ENCODE results near the gene CHCHD3.

CHCHD3 gene

GRCh38 chr7:132799081-132799413, 282.8 kb downstream of the CHCHD3 start:
- Histone ChIP-seq H3K4me1 (ENCODE audit: control insufficient read depth, low read depth, low read length) (no peaks in the 10 kb centered on the region), H3K27ac (ENCODE audit: low read length) (no peak overlapping the region), H3K4me3 (ENCODE audit: low read length) (no peak overlapping the region), H3K27me3 (ENCODE audit: control insufficient read depth, insufficient read depth, low read length) (no peaks in the 10 kb centered on the region), H3K36me3 (ENCODE audit: control insufficient read depth, low read depth, low read length) (peaks cover 5% of the 10 kb centered on the region), H3K9me3 (ENCODE audit: control insufficient read depth, low read depth, low read length) (no peaks in the 10 kb centered on the region), H3K9ac (ENCODE audit: low read length) (no peak overlapping the region)

- no peak overlapping the region for H3K27ac ChIP-seq (ENCODE audit: low read length)
- peaks cover 5% of the 10 kb centered on the region for H3K36me3 ChIP-seq (ENCODE audit: control insufficient read depth, low read depth, low read length)
- H3K27me3 ChIP-seq (ENCODE audit: control insufficient read depth, insufficient read depth, low read length), result no peaks in the 10 kb centered on the region
These were observed 284.7 kb downstream of the CHCHD3 start for GRCh38 chr7:132797152-132797551.

GRCh38 chr7:132793474-132793873, 288.4 kb downstream of the CHCHD3 start:
- Histone ChIP-seq H3K4me3 (ENCODE audit: low read length) (no peak overlapping the region), H3K4me1 (ENCODE audit: control insufficient read depth, low read depth, low read length) (no peaks in the 10 kb centered on the region), H3K27ac (ENCODE audit: low read length) (no peak overlapping the region), H3K9me3 (ENCODE audit: control insufficient read depth, low read depth, low read length) (no peaks in the 10 kb centered on the region), H3K36me3 (ENCODE audit: control insufficient read depth, low read depth, low read length) (peaks cover 5% of the 10 kb centered on the region), H3K27me3 (ENCODE audit: control insufficient read depth, insufficient read depth, low read length) (no peaks in the 10 kb centered on the region), H3K9ac (ENCODE audit: low read length) (no peak overlapping the region)

More at GRCh38 chr7:132797152-132797551, 284.7 kb downstream of the CHCHD3 start:
- Histone ChIP-seq H3K4me3 (ENCODE audit: low read length) (no peak overlapping the region), H3K4me1 (ENCODE audit: control insufficient read depth, low read depth, low read length) (no peaks in the 10 kb centered on the region), H3K9ac (ENCODE audit: low read length) (no peak overlapping the region), H3K9me3 (ENCODE audit: control insufficient read depth, low read depth, low read length) (no peaks in the 10 kb centered on the region)

DNA sequence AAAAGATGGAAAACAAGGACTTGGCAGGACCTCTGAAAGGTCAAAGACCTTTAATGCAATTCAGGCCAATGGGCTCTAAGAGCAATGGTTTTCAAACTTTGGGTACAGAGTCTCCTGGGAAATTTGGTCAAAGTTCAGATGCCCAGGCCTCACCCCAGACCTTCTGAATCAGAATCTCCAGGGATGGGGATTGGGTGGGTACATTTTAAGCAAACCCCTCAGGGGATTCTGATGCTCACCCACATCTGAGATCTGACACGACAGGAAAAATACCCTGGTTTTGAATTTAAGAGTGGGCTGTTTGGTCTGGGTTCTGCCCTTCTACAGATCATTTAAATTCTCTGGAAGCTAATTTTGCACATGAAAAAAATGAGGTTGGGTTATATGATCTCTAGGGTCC, 290.9 kb downstream of the CHCHD3 start:
- Histone ChIP-seq H3K9me3 (ENCODE audit: control insufficient read depth, low read depth, low read length) (no peaks in the 10 kb centered on the region), H3K4me3 (ENCODE audit: low read length) (no peak overlapping the region), H3K27me3 (ENCODE audit: control insufficient read depth, insufficient read depth, low read length) (no peaks in the 10 kb centered on the region), H3K4me1 (ENCODE audit: control insufficient read depth, low read depth, low read length) (no peaks in the 10 kb centered on the region), H3K9ac (ENCODE audit: low read length) (no peak overlapping the region), H3K27ac (ENCODE audit: low read length) (no peak overlapping the region), H3K36me3 (ENCODE audit: control insufficient read depth, low read depth, low read length) (peaks cover 1% of the 10 kb centered on the region)

GRCh38 chr7:132790104-132790503, 291.8 kb downstream of the CHCHD3 start:
- no peak overlapping the region for H3K9ac ChIP-seq (ENCODE audit: low read length)
- no peak overlapping the region for H3K4me3 ChIP-seq (ENCODE audit: low read length)
- H3K9me3 ChIP-seq (ENCODE audit: control insufficient read depth, low read depth, low read length), result no peaks in the 10 kb centered on the region
- H3K27ac ChIP-seq (ENCODE audit: low read length), result no peak overlapping the region
- H3K36me3 ChIP-seq (ENCODE audit: control insufficient read depth, low read depth, low read length), result peaks cover 3% of the 10 kb centered on the region
- no peaks in the 10 kb centered on the region for H3K27me3 ChIP-seq (ENCODE audit: control insufficient read depth, insufficient read depth, low read length)
- H3K4me1 ChIP-seq (ENCODE audit: control insufficient read depth, low read depth, low read length), result no peaks in the 10 kb centered on the region

GRCh38 chr7:132789281-132789680, 292.6 kb downstream of the CHCHD3 start:
- H3K4me1 ChIP-seq (ENCODE audit: control insufficient read depth, low read depth, low read length), result no peaks in the 10 kb centered on the region
- peaks cover 3% of the 10 kb centered on the region for H3K36me3 ChIP-seq (ENCODE audit: control insufficient read depth, low read depth, low read length)
- no peaks in the 10 kb centered on the region for H3K27me3 ChIP-seq (ENCODE audit: control insufficient read depth, insufficient read depth, low read length)
- H3K9ac ChIP-seq (ENCODE audit: low read length), result no peak overlapping the region
- no peak overlapping the region for H3K4me3 ChIP-seq (ENCODE audit: low read length)
- H3K9me3 ChIP-seq (ENCODE audit: control insufficient read depth, low read depth, low read length), result no peaks in the 10 kb centered on the region
- H3K27ac ChIP-seq (ENCODE audit: low read length), result no peak overlapping the region

GRCh38 chr7:132785870-132786269, 296.0 kb downstream of the CHCHD3 start:
- Histone ChIP-seq H3K4me1 (ENCODE audit: control insufficient read depth, low read depth, low read length) (no peaks in the 10 kb centered on the region), H3K9me3 (ENCODE audit: control insufficient read depth, low read depth, low read length) (no peaks in the 10 kb centered on the region)

GRCh38 chr7:132784406-132784805, 297.5 kb downstream of the CHCHD3 start:
- H3K4me3 ChIP-seq (ENCODE audit: low read length), result no peak overlapping the region
- H3K36me3 ChIP-seq (ENCODE audit: control insufficient read depth, low read depth, low read length), result peaks cover 3% of the 10 kb centered on the region
- no peak overlapping the region for H3K27ac ChIP-seq (ENCODE audit: low read length)
- no peaks in the 10 kb centered on the region for H3K27me3 ChIP-seq (ENCODE audit: control insufficient read depth, insufficient read depth, low read length)
- H3K4me1 ChIP-seq (ENCODE audit: control insufficient read depth, low read depth, low read length), result no peaks in the 10 kb centered on the region
- no peaks in the 10 kb centered on the region for H3K9me3 ChIP-seq (ENCODE audit: control insufficient read depth, low read depth, low read length)
- H3K9ac ChIP-seq (ENCODE audit: low read length), result no peak overlapping the region

More at GRCh38 chr7:132785870-132786269, 296.0 kb downstream of the CHCHD3 start:
- H3K9ac ChIP-seq (ENCODE audit: low read length), result no peak overlapping the region
- H3K27me3 ChIP-seq (ENCODE audit: control insufficient read depth, insufficient read depth, low read length), result no peaks in the 10 kb centered on the region
- H3K36me3 ChIP-seq (ENCODE audit: control insufficient read depth, low read depth, low read length), result peaks cover 3% of the 10 kb centered on the region
- H3K4me3 ChIP-seq (ENCODE audit: low read length), result no peak overlapping the region
- no peak overlapping the region for H3K27ac ChIP-seq (ENCODE audit: low read length)

DNA sequence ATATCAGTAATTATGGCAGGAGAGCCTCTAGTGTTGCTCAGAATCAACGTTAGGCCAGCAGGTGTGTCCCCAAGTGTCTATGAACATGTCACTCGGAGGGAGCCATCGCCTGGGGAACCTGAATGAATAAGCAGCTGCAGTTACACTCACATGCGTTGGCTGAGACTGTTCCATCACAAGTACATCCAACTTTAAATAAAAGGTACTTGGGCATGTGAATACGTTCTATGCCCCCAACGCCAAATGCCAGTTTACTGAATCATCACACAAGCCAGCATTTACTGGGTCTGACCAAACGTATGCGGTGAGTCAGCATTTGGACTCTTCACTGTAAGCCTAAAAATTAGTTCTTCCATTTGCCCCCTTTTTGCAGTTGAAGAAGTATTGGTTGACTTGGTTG, 298.1 kb downstream of the CHCHD3 start:
- Histone ChIP-seq H3K4me3 (ENCODE audit: low read length) (no peak overlapping the region), H3K9ac (ENCODE audit: low read length) (no peak overlapping the region), H3K27me3 (ENCODE audit: control insufficient read depth, insufficient read depth, low read length) (no peaks in the 10 kb centered on the region), H3K27ac (ENCODE audit: low read length) (no peak overlapping the region), H3K9me3 (ENCODE audit: control insufficient read depth, low read depth, low read length) (no peaks in the 10 kb centered on the region), H3K4me1 (ENCODE audit: control insufficient read depth, low read depth, low read length) (no peaks in the 10 kb centered on the region), H3K36me3 (ENCODE audit: control insufficient read depth, low read depth, low read length) (peaks cover 3% of the 10 kb centered on the region)

- H3K9ac ChIP-seq (ENCODE audit: low read length), result no peak overlapping the region
- no peaks in the 10 kb centered on the region for H3K4me1 ChIP-seq (ENCODE audit: control insufficient read depth, low read depth, low read length)
- peaks cover 3% of the 10 kb centered on the region for H3K36me3 ChIP-seq (ENCODE audit: control insufficient read depth, low read depth, low read length)
- H3K4me3 ChIP-seq (ENCODE audit: low read length), result no peak overlapping the region
- H3K27me3 ChIP-seq (ENCODE audit: control insufficient read depth, insufficient read depth, low read length), result no peaks in the 10 kb centered on the region
- H3K9me3 ChIP-seq (ENCODE audit: control insufficient read depth, low read depth, low read length), result no peaks in the 10 kb centered on the region
- no peak overlapping the region for H3K27ac ChIP-seq (ENCODE audit: low read length)
These were observed 298.9 kb downstream of the CHCHD3 start for GRCh38 chr7:132782777-132783640.

- Histone ChIP-seq H3K4me1 (ENCODE audit: control insufficient read depth, low read depth, low read length) (no peaks in the 10 kb centered on the region), H3K9me3 (ENCODE audit: control insufficient read depth, low read depth, low read length) (no peaks in the 10 kb centered on the region), H3K36me3 (ENCODE audit: control insufficient read depth, low read depth, low read length) (peaks cover 3% of the 10 kb centered on the region)
These were observed 301.1 kb downstream of the CHCHD3 start for GRCh38 chr7:132780822-132781221.

DNA sequence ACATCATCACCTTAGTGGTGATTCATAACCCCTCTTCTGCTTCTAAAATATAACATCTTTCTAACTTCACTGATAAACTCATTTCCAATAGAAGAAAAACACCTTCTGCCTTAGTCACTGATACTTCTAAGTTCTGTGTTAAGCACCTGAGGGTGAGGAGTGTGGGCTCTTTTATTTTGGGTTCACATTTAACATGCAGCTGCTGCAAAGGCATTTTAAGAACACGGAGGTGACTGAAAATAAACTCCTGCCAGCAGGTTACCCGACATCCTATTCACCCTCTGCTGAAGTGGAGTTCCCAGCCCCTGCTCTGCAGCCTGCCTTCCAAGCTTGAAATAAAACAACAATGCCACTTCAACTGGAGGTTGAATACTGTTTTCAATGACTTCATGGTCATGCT, 302.7 kb downstream of the CHCHD3 start:
- Histone ChIP-seq H3K4me1 (ENCODE audit: control insufficient read depth, low read depth, low read length) (no peaks in the 10 kb centered on the region), H3K27me3 (ENCODE audit: control insufficient read depth, insufficient read depth, low read length) (no peaks in the 10 kb centered on the region), H3K9me3 (ENCODE audit: control insufficient read depth, low read depth, low read length) (no peaks in the 10 kb centered on the region), H3K4me3 (ENCODE audit: low read length) (no peak overlapping the region), H3K36me3 (ENCODE audit: control insufficient read depth, low read depth, low read length) (no peaks in the 10 kb centered on the region), H3K9ac (ENCODE audit: low read length) (no peak overlapping the region), H3K27ac (ENCODE audit: low read length) (no peak overlapping the region)

More at GRCh38 chr7:132780822-132781221, 301.1 kb downstream of the CHCHD3 start:
- H3K4me3 ChIP-seq (ENCODE audit: low read length), result no peak overlapping the region
- H3K9ac ChIP-seq (ENCODE audit: low read length), result no peak overlapping the region
- H3K27ac ChIP-seq (ENCODE audit: low read length), result no peak overlapping the region
- H3K27me3 ChIP-seq (ENCODE audit: control insufficient read depth, insufficient read depth, low read length), result no peaks in the 10 kb centered on the region

Measured in iPS-18a (cell line).